SU-DHL-6 (cell line): ENCODE results near the gene TSKS.

Experiments used
- CTCF ChIP-seq: fragments of 200-600 bp; sonication (generic); IDR thresholded peaks from one replicate; pipeline ENCODE4 v1.5.1; 2017; ENCODE audit warnings: antibody characterized with exemption, mild to moderate bottlenecking, low read length, moderate library complexity; ENCODE audit not compliant: insufficient read depth, poor library complexity, severe bottlenecking
- EZH2phosphoT487 ChIP-seq: fragments of 200-600 bp; sonication (generic), shearing (Covaris generic); conservative IDR thresholded peaks from 2 replicates; pipeline ENCODE4 v1.6.1; 2018; ENCODE audit warnings: mild to moderate bottlenecking, antibody characterized with exemption, low read length, moderate library complexity, mixed read lengths

- TF ChIP-seq CTCF (no peak), EZH2phosphoT487 (no peak)
Measured at GRCh38 chr19:49696865-49697264, 66.2 kb downstream of the TSKS start.
